BJ (cell line): ENCODE results near the gene FAM168B. TPM values are rescaled to one million over a fixed set of nuclear protein-coding genes. Genes with fewer than 3 reads are reported as not detected.

Experiments
- CTCF ChIA-PET: fragments of 350-600 bp; formaldehyde crosslinking; extraction: SDS; loops from one replicate; lab custom pipeline; 2021; ENCODE audit warnings: antibody characterized with exemption, inconsistent platforms; lab: Yijun Ruan, JAX
- POLR2A ChIA-PET: fragments of 300-600 bp; sonication (Branson Sonifier 250); formaldehyde crosslinking; extraction: SDS; loops from one replicate; lab custom pipeline; 2021; ENCODE audit warnings: antibody characterized with exemption; lab: Charles Lee
- DNase-seq: peaks from one replicate; pipeline ENCODE4 v3.0.0-alpha.2; 2011; ENCODE audit warnings: low read depth
- H3K27me3 ChIP-seq: 2 replicates; pipeline ENCODE4 v1.6.0; 2011; ENCODE audit warnings: low read length; ENCODE audit not compliant: control insufficient read depth, insufficient read depth
- H3K36me3 ChIP-seq: 2 replicates; pipeline ENCODE4 v1.5.1; 2011; ENCODE audit warnings: low read length; ENCODE audit not compliant: control insufficient read depth, insufficient read depth
- H3K4me3 ChIP-seq: 2 replicates; pipeline ENCODE4 v1.5.1; 2011; ENCODE audit warnings: low read depth, mild to moderate bottlenecking, control low read depth, low read length
- CTCF ChIP-seq: IDR thresholded peaks from 2 replicates; pipeline ENCODE4 v1.5.1; 2011; ENCODE audit warnings: low read depth, mild to moderate bottlenecking, control low read depth, inconsistent platforms, low read length, moderate library complexity; ENCODE audit not compliant: insufficient read depth
- polyA plus RNA-seq: library from polyadenylated mRNA; depleted of rRNA; stranded (reverse); fragments of >200 nt; gene quantifications from 2 replicates; pipeline ENCODE4 v1.2.3, GENCODE V29; 2011

FAM168B gene
- polyA plus RNA-seq, 1 experiment: 85.6 TPM

- TF ChIP-seq CTCF: no peak
- Histone ChIP-seq H3K4me3 (no peak overlapping the region), H3K27me3 (peaks cover 2% of the 10 kb centered on the region; the same call in 1 of the 2 replicates), H3K36me3 (no peaks in the 10 kb centered on the region)
- POLR2A ChIA-PET: no interaction called here
- DNase-seq: no peak
- CTCF ChIA-PET: no interaction called here
Observed at GRCh38 chr2:131026919-131027318, 66.3 kb downstream of the FAM168B start.

GRCh38 chr2:131023758-131024157 lies 69.5 kb downstream of the FAM168B start:
- peaks cover 2% of the 10 kb centered on the region; the same call in 1 of the 2 replicates for H3K27me3 ChIP-seq
- DNase-seq: no peak
- POLR2A ChIA-PET: no interaction called here
- CTCF ChIA-PET: no interaction called here
- no peaks in the 10 kb centered on the region for H3K36me3 ChIP-seq
- no peak overlapping the region for H3K4me3 ChIP-seq
- no peak for TF ChIP-seq CTCF

GRCh38 chr2:131022731-131023130 lies 70.5 kb downstream of the FAM168B start:
- no peak for TF ChIP-seq CTCF
- CTCF ChIA-PET: no interaction called here
- no peak overlapping the region for H3K4me3 ChIP-seq
- peaks cover 2% of the 10 kb centered on the region; the same call in 1 of the 2 replicates for H3K27me3 ChIP-seq
- DNase-seq: no peak
- no peaks in the 10 kb centered on the region for H3K36me3 ChIP-seq
- POLR2A ChIA-PET: interaction anchor here (0.7 kb wide), 1 partner anchor 12 kb away, joined by 4 read pairs; no protein-coding TSS in a partner anchor

GRCh38 chr2:131016826-131017741 lies 76.2 kb downstream of the FAM168B start:
- Histone ChIP-seq H3K36me3 (no peaks in the 10 kb centered on the region), H3K27me3 (no peaks in the 10 kb centered on the region), H3K4me3 (no peak overlapping the region)
- ChIA-PET CTCF (no interaction called here), POLR2A (no interaction called here)
- no peak for TF ChIP-seq CTCF
- DNase-seq: peak; percentile 21

GRCh38 chr2:131015764-131016163 lies 77.5 kb downstream of the FAM168B start:
- no peak for DNase-seq
- no peaks in the 10 kb centered on the region for H3K36me3 ChIP-seq
- peaks cover 2% of the 10 kb centered on the region; the same call in 1 of the 2 replicates for H3K27me3 ChIP-seq
- POLR2A ChIA-PET: no interaction called here
- TF ChIP-seq CTCF: no peak
- CTCF ChIA-PET: no interaction called here
- H3K4me3 ChIP-seq: no peak overlapping the region
